K562 (cell line): ENCODE data around the gene LRRC75A. TPM values are rescaled to one million over a fixed set of nuclear protein-coding genes. Genes with fewer than 3 reads are reported as not detected.
A peak's percentile ranks its signal among the peaks of the same experiment; 100 is the strongest.

Source experiments
- ATAC-seq: fragments of 200-7000 bp; cut with Tn5 transposase; 3 replicates; pipeline ENCODE4 v1.9.1; 2020; ENCODE audit warnings: moderate library complexity
- BruUV-seq: library from RNA; stranded (reverse); fragments of 400-500 nt; replicated peaks from 2 replicates; lab custom pipeline; 2021; lab: Mats Ljungman, UMichigan
- CTCF ChIA-PET: fragments of 300-600 bp; formaldehyde crosslinking; extraction: SDS; loops from one replicate; lab custom pipeline; 2021; ENCODE audit warnings: low intra/inter-chr PET ratio; lab: Yijun Ruan, JAX
- POLR2A ChIA-PET: fragments of 300-600, 350-650 bp; sonication (Branson Sonifier 250); formaldehyde crosslinking; extraction: SDS; loops from one replicate; lab custom pipeline; 2021; ENCODE audit warnings: antibody characterized with exemption, inconsistent platforms; lab: Yijun Ruan, JAX
- DNase-seq, 4 experiments: peaks; one replicate each; pipeline versions ENCODE4 v3.0.0 to v3.0.0-alpha.2; 2011 to 2018; ENCODE audit warnings: low spot score in 3 of 4, mixed read lengths in 3 of 4; ENCODE audit errors: extremely low read depth in 1 of 4
- FAIRE-seq: peaks from 2 replicates; lab custom pipeline; 2011; peaks lifted over from hg19 to GRCh38; lab: Jason Lieb, UNC
- H2AFZ ChIP-seq: 2 replicates; pipeline ENCODE4 v1.6.0; 2011; ENCODE audit warnings: low read depth, low read length, control low read depth, inconsistent platforms
- H3K27ac ChIP-seq: fragments of 200-600 bp; 3 replicates; pipeline ENCODE4 v1.8.0; 2011; ENCODE audit warnings: low read depth, mild to moderate bottlenecking, control low read depth, inconsistent platforms, low read length, moderate library complexity, mixed read lengths; ENCODE audit errors: extremely low read depth
- H3K27me3 ChIP-seq, 2 experiments: fragments of 300-600 bp in 1 of 2; 2 replicates in 1 of 2; 3 replicates in 1 of 2; pipeline versions ENCODE4 v1.6.0 to v1.8.0; 2011; ENCODE audit warnings: inconsistent platforms in 2 of 2, low read length in 2 of 2, mild to moderate bottlenecking in 1 of 2, mixed read lengths in 1 of 2, moderate library complexity in 1 of 2; ENCODE audit not compliant: control insufficient read depth in 2 of 2, insufficient read depth in 2 of 2
- H3K36me3 ChIP-seq: fragments of 300-600 bp; 3 replicates; pipeline ENCODE4 v1.8.0; 2011; ENCODE audit warnings: mild to moderate bottlenecking, low read length, inconsistent platforms; ENCODE audit not compliant: control insufficient read depth, insufficient read depth
- H3K4me1 ChIP-seq, 2 experiments: fragments of 200-600 bp in 1 of 2; replicated peaks in 1 of 2; 2 replicates in 1 of 2; 3 replicates in 1 of 2; pipeline versions ENCODE4 v1.5.1 to v1.8.0; 2011; ENCODE audit warnings: inconsistent platforms in 2 of 2, low read length in 2 of 2, mild to moderate bottlenecking in 1 of 2, mixed read lengths in 1 of 2, moderate library complexity in 1 of 2; ENCODE audit not compliant: control insufficient read depth in 2 of 2, insufficient read depth in 2 of 2
- H3K4me2 ChIP-seq: 2 replicates; pipeline ENCODE4 v1.6.1; 2011; ENCODE audit warnings: low read length, control low read depth, inconsistent platforms, mixed read lengths; ENCODE audit not compliant: insufficient read depth
- H3K4me3 ChIP-seq: fragments of 200-600 bp; sonication (generic), shearing (Covaris generic); 2 replicates; pipeline ENCODE4 v1.5.1; 2016; ENCODE audit warnings: control low read depth, inconsistent platforms
- H3K79me2 ChIP-seq: fragments of 200-600 bp; 3 replicates; pipeline ENCODE4 v1.8.0; 2011; ENCODE audit warnings: low read length, inconsistent platforms; ENCODE audit not compliant: control insufficient read depth, insufficient read depth
- H3K9ac ChIP-seq, 2 experiments: 2 replicates each; pipeline versions ENCODE4 v1.6.0 to v1.6.1; 2011; ENCODE audit warnings: low read depth in 2 of 2, low read length in 2 of 2, control low read depth in 1 of 2, inconsistent platforms in 1 of 2, mild to moderate bottlenecking in 1 of 2, mixed read lengths in 1 of 2; ENCODE audit not compliant: insufficient read depth in 1 of 2
- H3K9me1 ChIP-seq: one replicate; pipeline ENCODE4 v1.6.0; 2011; ENCODE audit warnings: inconsistent platforms, mild to moderate bottlenecking, low read length, moderate library complexity; ENCODE audit not compliant: control insufficient read depth, insufficient read depth
- H3K9me3 ChIP-seq: replicated peaks from 2 replicates; pipeline ENCODE4 v1.5.1; 2011; ENCODE audit warnings: low read depth, low read length, inconsistent platforms; ENCODE audit not compliant: control insufficient read depth, insufficient read depth
- H4K20me1 ChIP-seq: replicated peaks from 2 replicates; pipeline ENCODE4 v1.6.1; 2011; ENCODE audit warnings: low read length, inconsistent platforms, mixed read lengths; ENCODE audit not compliant: control insufficient read depth, insufficient read depth
- BCL6 ChIP-seq: fragments of 250-450 bp; sonication (Bioruptor Pico); IDR thresholded peaks from 2 replicates; pipeline ENCODE4 v1.4.0; 2020
- BCOR ChIP-seq: fragments of 450-650 bp; IDR thresholded peaks from 2 replicates; pipeline ENCODE4 v1.6.1; 2016
- JUND ChIP-seq, 2 experiments: IDR thresholded peaks; 2 replicates in 1 of 2; 3 replicates in 1 of 2; pipeline ENCODE4 v1.6.1; 2011; ENCODE audit warnings: borderline replicate concordance in 2 of 2, low read depth in 2 of 2, low read length in 2 of 2, improper control_type of control experiment in 1 of 2, missing biosample characterization in 1 of 2, missing genetic modification characterization in 1 of 2, missing genetic modification reagents in 1 of 2
- MCM7 ChIP-seq, 2 experiments: fragments of 450-650 bp; IDR thresholded peaks; 2 replicates each; pipeline ENCODE4 v1.6.1; 2016 to 2018
- MEF2A ChIP-seq: IDR thresholded peaks from 2 replicates; pipeline ENCODE4 v1.6.1; 2011; ENCODE audit warnings: low read depth, mild to moderate bottlenecking, low read length, moderate library complexity; ENCODE audit not compliant: control insufficient read depth
- RBM25 ChIP-seq: fragments of 200-400 bp; formaldehyde crosslinking; IDR thresholded peaks from 2 replicates; pipeline ENCODE4 v1.6.1; 2018; ENCODE audit warnings: low read length, low read depth, moderate library complexity; ENCODE audit not compliant: severe bottlenecking
- RHOXF2B ChIP-seq: fragments of 250-450 bp; sonication (Bioruptor Pico); conservative IDR thresholded peaks from 2 replicates; pipeline ENCODE4 v1.5.1; 2021
- SIRT6 ChIP-seq: IDR thresholded peaks from one replicate; pipeline ENCODE4 v1.6.1; 2012; ENCODE audit warnings: low read depth, mild to moderate bottlenecking, control low read depth, inconsistent platforms, low read length, moderate library complexity
- WGBS: fragments of 100-300 bp; shearing (Covaris generic); methylation state at CpG from one replicate; pipeline ENCODE4 v1.1.6; 2016; ENCODE audit warnings: low coverage, mixed read lengths; ENCODE audit not compliant: insufficient coverage; ENCODE audit errors: missing lambda C conversion rate; 5-methylcytosine and 5-hydroxymethylcytosine counted together
- in situ Hi-C: fragments of 300-500 bp; cut with MboI; formaldehyde crosslinking; loops from 4 replicates; pipeline ENCODE4 v1.15.0; 2018; ENCODE audit warnings: inconsistent platforms, mixed read lengths
- intact Hi-C: fragments of 100-400 bp; cut with micrococcal nuclease; formaldehyde crosslinking; loops from 2 replicates; pipeline ENCODE4 v1.14.2; 2022
- polyA plus RNA-seq, 8 experiments: library from polyadenylated mRNA; depleted of rRNA in 4 of 8; stranded (reverse) in 5 of 8; unstranded in 3 of 8; fragments of >200 nt; fragmentation: Nextera tagmentation in 2 of 8; fragmentation: Illumina TruSeq in 1 of 8; extraction: Ambion mirVana in 2 of 8; extraction: Trizol in 1 of 8; gene quantifications; 2 replicates each; pipeline versions ENCODE4 v1.2.1 to v1.2.3, GENCODE V29; 2011 to 2014; ENCODE audit warnings: inconsistent platforms in 1 of 8, missing spikeins in 1 of 8
- total RNA-seq, 7 experiments: library from RNA; depleted of rRNA in 6 of 7; stranded (reverse); fragments of >200 nt in 6 of 7; fragmentation: Illumina TruSeq in 2 of 7; extraction: Trizol in 2 of 7; gene quantifications; 2 replicates each; pipeline versions ENCODE4 v1.2.1 to v1.2.3, GENCODE V29; 2011 to 2021; ENCODE audit warnings: low replicate concordance in 1 of 7
- TF ChIP-seq, protein P1 (sequence below), 3 experiments: fragments of 200-800 bp in 1 of 3; fragments of 250-450 bp in 1 of 3; fragments of 450-650 bp in 1 of 3; sonication (Bioruptor Pico) in 1 of 3; sonication (Bioruptor generic) in 1 of 3; formaldehyde crosslinking in 1 of 3; IDR thresholded peaks; 2 replicates each; pipeline versions ENCODE4 v1.6.1 to v1.8.0; 2016 to 2022; ENCODE audit warnings: mild to moderate bottlenecking in 2 of 3, missing genetic modification characterization in 2 of 3, missing compliant biosample characterization in 1 of 3, moderate library complexity in 1 of 3
- TF ChIP-seq, protein P2 (sequence below): sonication (generic); formaldehyde crosslinking; IDR thresholded peaks from 2 replicates; pipeline ENCODE4 v1.8.0; 2022; ENCODE audit warnings: missing genetic modification reagents, mild to moderate bottlenecking, moderate library complexity, borderline replicate concordance

Gene LRRC75A
- total and polyA plus RNA-seq, 9 of the 15 experiments (the other 6 are each of a cell fraction or from before 2014, with no cell fraction given): 0.04 to 0.34 (median 0.08) TPM; not detected in 5

DNA sequence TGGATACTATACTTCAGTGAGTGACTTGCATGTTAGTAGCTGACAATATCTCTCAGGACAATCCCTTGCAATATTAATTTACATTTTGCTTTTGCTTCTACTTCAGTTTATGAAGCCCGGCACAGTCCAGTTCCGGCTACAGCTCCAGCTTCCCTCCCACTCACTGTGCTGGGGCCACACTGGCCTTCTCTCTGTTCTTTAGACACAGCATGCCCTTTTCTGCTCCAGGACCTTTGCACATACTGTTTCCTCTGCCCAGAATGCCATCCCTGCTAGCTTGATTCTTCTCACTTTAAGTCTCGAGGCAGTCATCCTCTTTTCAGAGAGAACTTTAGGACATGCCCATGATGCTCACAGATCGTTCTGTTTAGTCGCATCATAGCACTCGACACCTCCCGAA, 25.5 kb upstream of the LRRC75A start:
- TF ChIP-seq RBM25 (peak; percentile 30), BCOR (0 out of 2 replicates have a peak, but pooled peaks have one; percentile 10), MCM7 (IDR thresholded peaks at IDR 0.05) (no peak)
- TF ChIP-seq, all 486 proteins: peak for 2
- Histone ChIP-seq H3K4me2 (no peak overlapping the region), H2AFZ (no peak overlapping the region), H3K27me3 (peaks cover 0 to 12% of the 10 kb centered on the region in 2 experiments; a peak in 3 of 5 replicates), H3K9me3 (no peaks in the 10 kb centered on the region), H3K4me3 (no peak overlapping the region), H3K36me3 (no peaks in the 10 kb centered on the region), H4K20me1 (no peaks in the 10 kb centered on the region), H3K27ac (no peak overlapping the region), H3K4me1 (peaks cover 0 to 11% of the 10 kb centered on the region in 2 experiments; a peak in 3 of 5 replicates), H3K9me1 (no peaks in the 10 kb centered on the region), H3K9ac (no peak overlapping the region), H3K79me2 (no peaks in the 10 kb centered on the region)
- intact Hi-C loops: no loop called here
- ChIA-PET CTCF (interaction anchor here (0.9 kb wide), 1 partner anchor 64 kb away, joined by 3 read pairs; no protein-coding TSS in a partner anchor), POLR2A (no interaction called here)
- no peak for ATAC-seq
- BruUV-seq: no TSS peak
- 41% methylated on average over 7 of the region's 7 CpGs for WGBS
- in situ Hi-C loops: no loop called here
- no peak for DNase-seq
- no peak for FAIRE-seq

DNA sequence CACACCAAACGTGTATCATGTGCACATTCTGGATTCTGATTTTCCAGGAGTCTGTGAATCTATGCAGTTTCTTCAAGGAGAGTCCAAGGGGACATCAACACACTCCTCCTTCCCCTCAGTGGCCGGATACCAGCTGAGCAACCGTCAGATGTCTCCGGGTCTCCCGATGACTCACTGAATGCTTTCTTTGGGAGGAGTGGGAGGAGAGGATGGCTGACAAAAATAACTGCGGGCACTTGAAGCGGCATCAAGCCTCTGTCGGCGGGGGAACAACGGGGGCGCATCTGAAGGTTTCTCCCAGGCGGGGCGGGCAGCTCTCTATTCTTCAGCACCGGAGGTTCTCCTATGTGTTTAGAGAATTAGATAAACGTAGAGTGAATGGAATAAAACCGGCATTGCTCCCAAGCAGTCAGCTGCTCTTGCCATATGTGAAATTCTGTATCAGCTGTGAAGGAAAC, 24.6 kb upstream of the LRRC75A start:
- no peaks in the 10 kb centered on the region for H4K20me1 ChIP-seq
- in situ Hi-C loops: no loop called here
- WGBS: 1% methylated on average over 16 of the region's 16 CpGs
- H3K27ac ChIP-seq: 0 out of 3 replicates have a peak overlapping the region, but pooled peaks have one; percentile 40
- peak overlapping the region; percentile 59 for H2AFZ ChIP-seq
- DNase-seq (peak; percentile 39 to 66 (median 46)), FAIRE-seq (peak; percentile 71), ATAC-seq (peak; percentile 74)
- ChIA-PET CTCF (no interaction called here), POLR2A (no interaction called here)
- H3K79me2 ChIP-seq: no peaks in the 10 kb centered on the region
- H3K9me1 ChIP-seq: no peaks in the 10 kb centered on the region
- H3K4me2 ChIP-seq: peak overlapping the region; percentile 38; the same call in 1 of the 2 replicates
- intact Hi-C loops: no loop called here
- no peak overlapping the region for H3K4me3 ChIP-seq
- 0 out of 4 replicates have a peak overlapping the region, but pooled peaks of 1 of the 2 experiments have one; percentile 48 for H3K9ac ChIP-seq
- no peaks in the 10 kb centered on the region for H3K36me3 ChIP-seq
- no TSS peak for BruUV-seq
- H3K27me3 ChIP-seq: peaks cover 0 to 18% of the 10 kb centered on the region in 2 experiments; a peak in 3 of 5 replicates
- peaks cover 0 to 11% of the 10 kb centered on the region in 2 experiments; a peak in 3 of 5 replicates for H3K4me1 ChIP-seq
- H3K9me3 ChIP-seq: no peaks in the 10 kb centered on the region
- no peak for TF ChIP-seq BCL6 (CRISPR knock-in tag)
- TF ChIP-seq MEF2A: peak; percentile 37; the same call in 1 of the 2 replicates
- TF ChIP-seq RHOXF2B (CRISPR knock-in tag): no peak
- TF ChIP-seq, protein P1, sequence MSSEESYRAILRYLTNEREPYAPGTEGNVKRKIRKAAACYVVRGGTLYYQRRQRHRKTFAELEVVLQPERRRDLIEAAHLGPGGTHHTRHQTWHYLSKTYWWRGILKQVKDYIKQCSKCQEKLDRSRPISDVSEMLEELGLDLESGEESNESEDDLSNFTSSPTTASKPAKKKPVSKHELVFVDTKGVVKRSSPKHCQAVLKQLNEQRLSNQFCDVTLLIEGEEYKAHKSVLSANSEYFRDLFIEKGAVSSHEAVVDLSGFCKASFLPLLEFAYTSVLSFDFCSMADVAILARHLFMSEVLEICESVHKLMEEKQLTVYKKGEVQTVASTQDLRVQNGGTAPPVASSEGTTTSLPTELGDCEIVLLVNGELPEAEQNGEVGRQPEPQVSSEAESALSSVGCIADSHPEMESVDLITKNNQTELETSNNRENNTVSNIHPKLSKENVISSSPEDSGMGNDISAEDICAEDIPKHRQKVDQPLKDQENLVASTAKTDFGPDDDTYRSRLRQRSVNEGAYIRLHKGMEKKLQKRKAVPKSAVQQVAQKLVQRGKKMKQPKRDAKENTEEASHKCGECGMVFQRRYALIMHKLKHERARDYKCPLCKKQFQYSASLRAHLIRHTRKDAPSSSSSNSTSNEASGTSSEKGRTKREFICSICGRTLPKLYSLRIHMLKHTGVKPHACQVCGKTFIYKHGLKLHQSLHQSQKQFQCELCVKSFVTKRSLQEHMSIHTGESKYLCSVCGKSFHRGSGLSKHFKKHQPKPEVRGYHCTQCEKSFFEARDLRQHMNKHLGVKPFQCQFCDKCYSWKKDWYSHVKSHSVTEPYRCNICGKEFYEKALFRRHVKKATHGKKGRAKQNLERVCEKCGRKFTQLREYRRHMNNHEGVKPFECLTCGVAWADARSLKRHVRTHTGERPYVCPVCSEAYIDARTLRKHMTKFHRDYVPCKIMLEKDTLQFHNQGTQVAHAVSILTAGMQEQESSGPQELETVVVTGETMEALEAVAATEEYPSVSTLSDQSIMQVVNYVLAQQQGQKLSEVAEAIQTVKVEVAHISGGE (CRISPR knock-in tag; IDR thresholded peaks at IDR 0.05): peak in 1 of 3 experiments; percentile 90; a peak in 3 of 6 replicates
- TF ChIP-seq JUND (IDR thresholded peaks at IDR 0.05; ENCODE audit: borderline replicate concordance, low read depth, low read length): peak; percentile 94
- TF ChIP-seq JUND (tag; IDR thresholded peaks at IDR 0.05; ENCODE audit: borderline replicate concordance, low read depth, low read length): peak; percentile 86; the same call in 2 of the 3 replicates
- TF ChIP-seq, protein P2, sequence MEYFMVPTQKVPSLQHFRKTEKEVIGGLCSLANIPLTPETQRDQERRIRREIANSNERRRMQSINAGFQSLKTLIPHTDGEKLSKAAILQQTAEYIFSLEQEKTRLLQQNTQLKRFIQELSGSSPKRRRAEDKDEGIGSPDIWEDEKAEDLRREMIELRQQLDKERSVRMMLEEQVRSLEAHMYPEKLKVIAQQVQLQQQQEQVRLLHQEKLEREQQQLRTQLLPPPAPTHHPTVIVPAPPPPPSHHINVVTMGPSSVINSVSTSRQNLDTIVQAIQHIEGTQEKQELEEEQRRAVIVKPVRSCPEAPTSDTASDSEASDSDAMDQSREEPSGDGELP (CRISPR knock-in tag): peak; percentile 82
- no peak for TF ChIP-seq SIRT6
